G401.6 (cell line): ENCODE results near the gene P4HA2.
A peak's percentile ranks its signal among the peaks of the same experiment; 100 is the strongest.

ENCODE experiments used
- FAIRE-seq: peaks from 2 replicates; lab custom pipeline; 2012; peaks lifted over from hg19 to GRCh38; lab: Jason Lieb, UNC

P4HA2 gene

GRCh38 chr5:132227485-132228240 is at the start of gene P4HA2:
Gene P4HA2 (minus strand): TSS chr5:132227853. CDS start chr5:132218626, 9,227 bp downstream.
- FAIRE-seq: no peak

GRCh38 chr5:132277256-132277655 is 49.6 kb upstream of the P4HA2 start:
- no peak for FAIRE-seq

DNA sequence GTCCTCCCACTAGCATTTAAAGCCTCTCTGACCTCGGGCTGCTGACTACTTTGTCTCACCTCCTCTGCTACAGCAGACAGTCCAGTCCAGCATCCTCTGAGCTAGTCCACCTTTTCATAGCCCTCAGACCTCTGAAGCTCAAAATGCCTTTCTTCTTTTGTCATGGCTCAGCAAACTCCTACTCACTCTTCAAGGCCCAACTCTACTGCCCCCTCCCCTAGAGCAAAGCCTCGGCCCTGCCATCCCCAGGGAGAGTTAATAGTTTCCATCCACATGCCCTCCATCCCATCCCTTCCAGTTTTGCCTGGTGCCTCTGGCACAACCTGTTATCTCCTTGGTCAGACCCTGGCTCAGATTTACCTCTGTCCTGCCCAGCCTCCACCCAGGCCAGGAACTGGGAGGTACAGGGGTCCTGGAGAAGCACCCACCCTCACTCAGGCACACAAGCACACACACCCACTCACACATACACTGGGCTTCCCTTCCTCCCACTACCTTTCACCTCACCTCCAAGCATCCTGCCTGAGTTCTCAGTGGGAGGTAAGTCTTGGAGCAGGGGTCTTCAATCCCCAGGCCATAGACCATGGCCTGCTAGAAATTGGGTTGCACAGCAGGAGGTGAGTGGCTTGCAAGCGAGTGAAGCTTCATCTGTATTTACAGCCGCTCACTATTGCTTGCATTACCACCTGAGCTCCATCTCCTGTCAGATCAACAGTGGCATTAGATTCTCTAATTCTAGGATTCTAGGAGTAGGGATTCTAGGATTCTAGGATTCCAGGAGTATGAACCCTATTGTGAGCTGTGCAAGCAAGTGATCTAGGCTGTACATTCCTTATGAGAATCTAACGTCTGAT is 47.9 kb upstream of the P4HA2 start:
- no peak for FAIRE-seq

GRCh38 chr5:132274050-132274792 is 46.6 kb upstream of the P4HA2 start:
- no peak for FAIRE-seq

GRCh38 chr5:132273631-132274030 is 46.0 kb upstream of the P4HA2 start:
- FAIRE-seq: no peak

GRCh38 chr5:132272311-132273210 is 44.9 kb upstream of the P4HA2 start:
- FAIRE-seq: peak; percentile 21

- no peak for FAIRE-seq
Measured at GRCh38 chr5:132271251-132272246, 43.9 kb upstream of the P4HA2 start.

DNA sequence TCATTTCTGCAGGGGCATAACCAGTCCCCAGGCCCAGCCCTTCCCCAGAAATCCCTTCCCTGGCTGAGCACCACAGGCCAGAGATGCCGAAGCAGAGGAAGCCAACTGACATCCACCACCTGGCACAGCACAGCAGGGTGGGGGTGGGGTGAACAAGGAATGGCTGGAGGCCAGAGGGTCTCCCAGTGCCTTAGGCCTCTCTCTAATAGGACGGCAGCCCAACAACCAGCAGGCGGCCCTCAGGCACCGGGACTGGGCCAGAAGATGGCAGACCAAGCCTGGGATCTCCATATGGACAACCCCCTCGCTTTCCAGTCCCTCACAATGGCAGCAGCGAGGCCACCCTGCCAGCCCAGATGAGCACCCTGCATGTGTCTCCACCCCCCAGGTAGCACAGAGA is 43.1 kb upstream of the P4HA2 start:
- FAIRE-seq: no peak

DNA sequence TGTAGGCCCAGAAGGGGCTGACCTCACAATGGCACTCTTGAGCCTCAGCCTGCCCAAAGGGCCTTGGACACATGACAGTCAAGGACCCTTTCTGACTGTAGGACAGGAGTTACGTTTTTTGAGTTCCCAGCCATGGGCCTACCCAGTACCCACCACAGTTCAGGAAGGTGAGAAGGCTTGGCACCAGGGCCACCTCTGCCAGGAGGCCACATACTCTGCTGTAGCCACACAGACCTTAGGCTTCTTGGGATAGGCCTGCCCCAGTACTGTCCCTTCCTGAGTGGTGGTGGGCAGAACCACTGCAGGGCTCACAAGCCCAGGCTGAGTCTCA is 42.6 kb upstream of the P4HA2 start:
- no peak for FAIRE-seq

DNA sequence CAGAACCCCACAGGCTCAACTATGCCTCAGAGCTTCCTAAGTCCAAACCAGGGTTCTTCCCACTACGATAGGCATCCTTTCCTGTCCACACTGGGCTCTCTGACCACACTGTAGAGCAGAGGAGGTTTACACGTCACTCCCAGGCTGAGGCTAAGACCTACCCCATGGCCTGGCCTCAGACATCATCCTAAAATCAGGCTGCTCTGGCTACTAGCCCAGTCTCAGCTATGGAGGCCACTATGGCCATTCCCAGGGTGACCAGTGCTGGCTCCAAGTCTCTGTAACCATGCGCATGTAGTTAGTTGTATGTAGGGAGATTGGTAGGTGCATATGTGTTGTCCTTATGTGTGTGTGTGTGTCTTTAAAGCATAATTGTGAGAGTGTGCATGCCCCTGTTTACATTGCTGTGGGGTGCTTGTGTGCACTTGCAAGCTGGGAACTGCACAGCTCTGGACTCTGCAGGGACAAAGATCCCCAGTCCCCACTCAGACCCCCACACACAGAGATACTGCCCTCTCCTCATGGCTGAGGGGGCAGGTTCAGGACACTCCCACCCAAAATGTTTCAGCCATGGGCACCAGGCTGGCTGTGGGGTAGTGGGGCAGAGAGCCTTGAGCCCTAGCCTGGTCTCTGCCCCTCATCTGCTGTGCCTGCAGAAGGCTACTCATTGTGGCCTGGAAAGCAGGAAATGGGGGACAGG is 42.1 kb upstream of the P4HA2 start:
- no peak for FAIRE-seq

- FAIRE-seq: no peak
Measured at GRCh38 chr5:132268769-132269551, 41.3 kb upstream of the P4HA2 start.

GRCh38 chr5:132267931-132268768 is 40.5 kb upstream of the P4HA2 start:
- FAIRE-seq: no peak

DNA sequence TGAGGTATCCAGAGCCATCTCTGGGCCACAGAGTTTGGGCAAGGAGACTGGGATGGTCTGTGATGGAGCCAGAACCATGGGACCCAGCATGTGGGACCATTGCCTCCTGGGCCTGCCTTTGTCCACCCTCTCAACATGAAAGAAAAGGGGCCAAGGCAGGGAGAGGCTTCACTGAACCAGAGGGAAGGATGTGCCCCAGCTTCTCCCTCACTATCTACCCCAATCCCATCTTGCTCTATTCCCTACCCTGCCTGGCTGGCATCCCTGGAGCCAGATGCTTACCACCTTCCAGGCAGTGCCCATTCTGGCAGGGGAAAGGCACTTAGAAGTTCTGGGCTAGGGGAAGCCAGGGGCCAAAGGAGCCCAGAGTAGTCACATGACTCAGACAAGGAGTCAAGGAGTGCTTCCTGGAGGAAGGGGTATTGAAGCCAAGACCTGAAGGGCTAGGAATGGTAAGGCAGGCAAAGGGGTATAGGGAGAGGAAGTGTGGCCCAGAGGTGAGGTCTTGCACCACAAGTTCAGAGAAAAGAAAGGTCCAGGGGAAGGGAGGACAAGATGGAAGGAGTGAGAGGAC is 39.6 kb upstream of the P4HA2 start:
- FAIRE-seq: no peak

DNA sequence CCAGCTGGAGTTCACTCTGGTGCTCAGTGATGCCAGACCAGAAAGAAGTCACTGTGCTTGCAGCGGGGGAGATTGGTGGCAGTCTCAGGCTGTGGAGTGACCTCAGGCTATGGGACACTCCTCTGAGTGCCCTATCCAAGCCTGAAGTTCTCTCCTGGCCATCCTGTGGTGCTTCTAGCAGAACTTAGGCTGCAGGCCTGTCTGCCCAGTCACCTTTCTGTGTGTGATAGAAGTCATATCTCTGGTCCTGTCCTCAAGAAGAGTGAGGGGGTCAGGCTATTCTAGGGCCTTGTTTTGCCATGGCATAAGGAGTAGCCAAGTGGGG is 39.1 kb upstream of the P4HA2 start:
- no peak for FAIRE-seq

DNA sequence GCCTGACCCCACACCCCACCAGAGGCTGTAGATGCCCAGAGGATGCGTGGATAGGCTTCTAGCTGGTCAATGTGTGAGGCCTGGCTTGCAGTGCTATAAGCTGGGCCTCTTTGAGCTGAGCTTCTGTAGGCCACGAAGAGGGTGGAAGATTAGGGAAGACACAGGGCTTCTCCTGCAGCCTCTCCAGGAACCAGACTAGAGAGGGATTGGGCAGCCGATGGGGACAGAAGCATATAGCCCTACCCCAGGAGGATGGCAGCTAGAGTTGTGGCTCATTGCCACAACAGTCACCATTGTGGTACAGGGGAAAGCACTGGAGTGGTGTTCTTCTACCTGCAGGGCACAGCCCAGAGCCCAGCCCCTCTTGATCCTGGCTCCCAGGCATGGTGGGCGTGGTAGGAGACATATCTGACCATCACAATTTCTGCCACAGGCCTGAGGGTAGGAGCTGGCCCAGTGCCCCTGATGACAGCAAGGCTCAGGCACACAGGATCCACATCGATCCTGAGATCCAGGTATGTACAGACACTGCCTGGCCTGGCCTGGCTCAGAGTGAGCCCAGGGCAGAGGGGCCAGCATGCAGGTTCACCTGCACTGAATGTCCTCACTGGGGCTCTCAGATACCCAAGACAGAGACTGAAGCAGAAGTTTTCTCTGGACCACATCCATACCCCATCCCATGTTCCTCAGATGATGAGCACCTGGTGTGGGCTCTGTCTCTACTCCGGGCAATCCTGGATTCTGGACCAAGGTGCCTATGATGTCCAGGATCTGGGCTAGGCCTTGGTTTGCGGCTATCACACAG is 38.6 kb upstream of the P4HA2 start:
- no peak for FAIRE-seq

DNA sequence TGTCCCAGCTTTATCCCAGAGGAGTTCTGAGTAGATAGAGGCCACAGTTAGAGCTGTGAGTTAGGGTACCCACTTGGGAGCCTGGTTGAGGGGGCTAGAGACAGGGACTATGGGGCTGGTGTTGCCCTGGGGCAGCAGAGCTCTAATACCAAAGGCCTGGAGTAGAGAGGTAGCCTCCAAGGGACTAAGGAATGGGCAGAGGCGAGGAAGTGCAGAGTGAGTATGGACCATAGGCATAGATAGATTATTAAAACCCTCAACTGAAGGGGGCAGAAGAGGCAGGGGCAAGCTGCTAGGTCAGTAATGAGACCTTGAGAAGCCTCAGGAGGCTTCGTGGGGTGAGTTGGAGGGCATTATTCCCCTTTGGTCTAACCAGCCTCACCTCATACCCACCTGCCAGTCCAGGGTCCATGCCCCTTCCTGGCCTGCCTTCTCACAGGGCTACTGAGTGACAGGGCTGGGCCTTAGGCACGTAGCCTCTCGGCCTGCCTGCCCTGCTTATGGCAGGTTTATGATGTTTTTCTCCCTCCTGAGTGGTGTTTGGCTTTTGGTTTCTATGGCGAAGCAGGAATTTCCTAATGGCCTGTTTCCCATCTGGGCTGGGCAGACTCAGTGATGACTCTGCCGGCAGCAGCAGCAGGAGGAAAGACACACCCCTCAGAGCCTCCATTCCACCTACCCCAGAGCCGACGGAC is 37.8 kb upstream of the P4HA2 start:
- FAIRE-seq: no peak
